ENCODE data around the gene ERICH6B.

The ERICH6B gene

GRCh38 chr13:45601680-45602079 lies 13.9 kb downstream of the ERICH6B start:
- ChIA-PET CTCF (no interaction called here), POLR2A (no interaction called here)
- DNase-seq (ENCODE audit: extremely low spot score): no peak
- no peak for TF ChIP-seq FOXK2 (IDR thresholded peaks at IDR 0.05)
- TF ChIP-seq FOXM1 (IDR thresholded peaks at IDR 0.05; ENCODE audit: borderline replicate concordance): no peak
- TF ChIP-seq PKNOX1 (IDR thresholded peaks at IDR 0.05): no peak
- TF ChIP-seq HDGF (IDR thresholded peaks at IDR 0.05; ENCODE audit: borderline replicate concordance): no peak
- TF ChIP-seq TARDBP (IDR thresholded peaks at IDR 0.05): no peak
- TF ChIP-seq LEF1 (IDR thresholded peaks at IDR 0.05; ENCODE audit: borderline replicate concordance): no peak
- TF ChIP-seq ZNF384 (IDR thresholded peaks at IDR 0.05): no peak
- TF ChIP-seq ELF4 (IDR thresholded peaks at IDR 0.05): no peak
- no peak for TF ChIP-seq SUZ12 (IDR thresholded peaks at IDR 0.05)
- no peak for TF ChIP-seq BHLHE40 (IDR thresholded peaks at IDR 0.05; ENCODE audit: borderline replicate concordance)
- TF ChIP-seq ARNT (IDR thresholded peaks at IDR 0.05): no peak
- no peak for TF ChIP-seq FOXA1 (IDR thresholded peaks at IDR 0.05)
- TF ChIP-seq NFRKB (IDR thresholded peaks at IDR 0.05): no peak
- TF ChIP-seq L3MBTL2 (conservative IDR thresholded peaks at IDR 0.05): no peak

- ChIA-PET CTCF (no interaction called here), POLR2A (no interaction called here)
- DNase-seq (ENCODE audit: extremely low spot score): no peak
- TF ChIP-seq FOXK2 (IDR thresholded peaks at IDR 0.05) (no peak), NFRKB (IDR thresholded peaks at IDR 0.05) (no peak), CTBP1 (IDR thresholded peaks at IDR 0.05; ENCODE audit: borderline replicate concordance) (no peak), HDGF (IDR thresholded peaks at IDR 0.05; ENCODE audit: borderline replicate concordance) (no peak), ARNT (IDR thresholded peaks at IDR 0.05) (no peak), PKNOX1 (IDR thresholded peaks at IDR 0.05) (no peak), SUZ12 (IDR thresholded peaks at IDR 0.05) (no peak), TARDBP (IDR thresholded peaks at IDR 0.05) (no peak), BHLHE40 (IDR thresholded peaks at IDR 0.05; ENCODE audit: borderline replicate concordance) (no peak), FOXM1 (IDR thresholded peaks at IDR 0.05; ENCODE audit: borderline replicate concordance) (no peak), FOXA1 (IDR thresholded peaks at IDR 0.05) (no peak), L3MBTL2 (conservative IDR thresholded peaks at IDR 0.05) (no peak), ZNF384 (IDR thresholded peaks at IDR 0.05) (no peak), SP1 (IDR thresholded peaks at IDR 0.05) (no peak)
These were observed 16.9 kb downstream of the ERICH6B start for GRCh38 chr13:45598597-45598996.

GRCh38 chr13:45596800-45597475 lies 18.6 kb downstream of the ERICH6B start:
- ChIA-PET POLR2A (no interaction called here), CTCF (no interaction called here)
- no peak for DNase-seq (ENCODE audit: extremely low spot score)
- TF ChIP-seq ZNF384 (IDR thresholded peaks at IDR 0.05): no peak
- TF ChIP-seq HDGF (IDR thresholded peaks at IDR 0.05; ENCODE audit: borderline replicate concordance): no peak
- no peak for TF ChIP-seq L3MBTL2 (conservative IDR thresholded peaks at IDR 0.05)
- TF ChIP-seq FOXM1 (IDR thresholded peaks at IDR 0.05; ENCODE audit: borderline replicate concordance): no peak
- no peak for TF ChIP-seq SUZ12 (IDR thresholded peaks at IDR 0.05)
- no peak for TF ChIP-seq LEF1 (IDR thresholded peaks at IDR 0.05; ENCODE audit: borderline replicate concordance)
- no peak for TF ChIP-seq SP1 (IDR thresholded peaks at IDR 0.05)
- no peak for TF ChIP-seq BHLHE40 (IDR thresholded peaks at IDR 0.05; ENCODE audit: borderline replicate concordance)

- ChIA-PET POLR2A (no interaction called here), CTCF (no interaction called here)
- TF ChIP-seq TARDBP (IDR thresholded peaks at IDR 0.05) (no peak), ELF4 (IDR thresholded peaks at IDR 0.05) (no peak), FOXK2 (IDR thresholded peaks at IDR 0.05) (no peak), SUZ12 (IDR thresholded peaks at IDR 0.05) (no peak), PKNOX1 (IDR thresholded peaks at IDR 0.05) (no peak), ARNT (IDR thresholded peaks at IDR 0.05) (no peak), NFRKB (IDR thresholded peaks at IDR 0.05) (no peak), HDGF (IDR thresholded peaks at IDR 0.05; ENCODE audit: borderline replicate concordance) (no peak), LEF1 (IDR thresholded peaks at IDR 0.05; ENCODE audit: borderline replicate concordance) (no peak), BHLHE40 (IDR thresholded peaks at IDR 0.05; ENCODE audit: borderline replicate concordance) (no peak), FOXM1 (IDR thresholded peaks at IDR 0.05; ENCODE audit: borderline replicate concordance) (no peak), SP1 (IDR thresholded peaks at IDR 0.05) (no peak), ZNF384 (IDR thresholded peaks at IDR 0.05) (no peak), CTBP1 (IDR thresholded peaks at IDR 0.05; ENCODE audit: borderline replicate concordance) (no peak), FOXA1 (IDR thresholded peaks at IDR 0.05) (no peak)
- DNase-seq (ENCODE audit: extremely low spot score): no peak
These were observed 19.6 kb downstream of the ERICH6B start for GRCh38 chr13:45595965-45596364.

GRCh38 chr13:45594764-45595163 lies 20.8 kb downstream of the ERICH6B start:
- DNase-seq (ENCODE audit: extremely low spot score): no peak
- POLR2A ChIA-PET: no interaction called here
- CTCF ChIA-PET: no interaction called here
- TF ChIP-seq LEF1 (IDR thresholded peaks at IDR 0.05; ENCODE audit: borderline replicate concordance) (no peak), FOXM1 (IDR thresholded peaks at IDR 0.05; ENCODE audit: borderline replicate concordance) (no peak), L3MBTL2 (conservative IDR thresholded peaks at IDR 0.05) (no peak), ELF4 (IDR thresholded peaks at IDR 0.05) (no peak), ZNF384 (IDR thresholded peaks at IDR 0.05) (no peak), HDGF (IDR thresholded peaks at IDR 0.05; ENCODE audit: borderline replicate concordance) (no peak), SP1 (IDR thresholded peaks at IDR 0.05) (no peak), FOXA1 (IDR thresholded peaks at IDR 0.05) (no peak), PKNOX1 (IDR thresholded peaks at IDR 0.05) (no peak), CTBP1 (IDR thresholded peaks at IDR 0.05; ENCODE audit: borderline replicate concordance) (no peak), BHLHE40 (IDR thresholded peaks at IDR 0.05; ENCODE audit: borderline replicate concordance) (no peak), SUZ12 (IDR thresholded peaks at IDR 0.05) (no peak), TARDBP (IDR thresholded peaks at IDR 0.05) (no peak), NFRKB (IDR thresholded peaks at IDR 0.05) (no peak), FOXK2 (IDR thresholded peaks at IDR 0.05) (no peak), ARNT (IDR thresholded peaks at IDR 0.05) (no peak)
